Measurements from ENCODE around the gene RCCD1.

RCCD1 gene

GRCh38 chr15:90988296-90988695, 33.6 kb downstream of the RCCD1 start:
- Histone ChIP-seq H3K9me3 (replicated peaks in 1 of 2; ENCODE audit: control insufficient read depth in 2 of 2, insufficient read depth in 1 of 2, low read depth in 1 of 2, low read length in 2 of 2) (no peaks in the 10 kb centered on the region), H4K91ac (ENCODE audit: low read depth, low read length, poor library complexity) (no peak overlapping the region), H3K4me2 (ENCODE audit: insufficient read depth, low read length, poor library complexity, severe bottlenecking) (no peak overlapping the region), H4K8ac (ENCODE audit: low read depth, low read length) (no peak overlapping the region), H3K9ac (ENCODE audit: low read depth, low read length, poor library complexity) (no peak overlapping the region), H2AFZ (ENCODE audit: low read length) (no peak overlapping the region), H3K4ac (ENCODE audit: low read length) (no peak overlapping the region), H3K36me3 (replicated peaks in 1 of 2; ENCODE audit: control insufficient read depth in 2 of 2, insufficient read depth in 2 of 2, low read length in 2 of 2) (peaks cover 9 to 37% of the 10 kb centered on the region in 2 donors), H3K14ac (ENCODE audit: low read length) (no peak overlapping the region), H2BK120ac (ENCODE audit: low read depth, low read length) (no peak overlapping the region), H2BK15ac (ENCODE audit: low read length) (no peak overlapping the region), H2AK5ac (ENCODE audit: low read depth, low read length) (no peak overlapping the region), H3K27ac (replicated peaks; ENCODE audit: low read length) (no peak overlapping the region), H3K27me3 (ENCODE audit: control insufficient read depth in 3 of 3, insufficient read depth in 3 of 3, low read depth in 1 of 3, low read length in 3 of 3) (no peaks in the 10 kb centered on the region), H3K4me3 (ENCODE audit: low read length in 2 of 2) (no peak overlapping the region), H2BK12ac (ENCODE audit: low read length) (no peak overlapping the region), H3K4me1 (ENCODE audit: control insufficient read depth in 2 of 2, insufficient read depth in 1 of 2, low read depth in 1 of 2, low read length in 2 of 2) (peaks cover 0 to 3% of the 10 kb centered on the region in 2 donors), H2BK5ac (ENCODE audit: low read length) (no peak overlapping the region), H3K18ac (ENCODE audit: low read length) (no peak overlapping the region), H3K23ac (ENCODE audit: low read depth, low read length, poor library complexity) (no peak overlapping the region), H3K79me1 (ENCODE audit: low read depth, low read length) (peaks cover 10% of the 10 kb centered on the region)
- no CpG with 5 or more reads among the region's 6 CpGs for WGBS, 2 donors (ENCODE audit: extremely low coverage in 2 of 2, insufficient read length in 2 of 2, insufficient replicate concordance in 1 of 2)
- no peak for DNase-seq (ENCODE audit: low spot score)

DNA sequence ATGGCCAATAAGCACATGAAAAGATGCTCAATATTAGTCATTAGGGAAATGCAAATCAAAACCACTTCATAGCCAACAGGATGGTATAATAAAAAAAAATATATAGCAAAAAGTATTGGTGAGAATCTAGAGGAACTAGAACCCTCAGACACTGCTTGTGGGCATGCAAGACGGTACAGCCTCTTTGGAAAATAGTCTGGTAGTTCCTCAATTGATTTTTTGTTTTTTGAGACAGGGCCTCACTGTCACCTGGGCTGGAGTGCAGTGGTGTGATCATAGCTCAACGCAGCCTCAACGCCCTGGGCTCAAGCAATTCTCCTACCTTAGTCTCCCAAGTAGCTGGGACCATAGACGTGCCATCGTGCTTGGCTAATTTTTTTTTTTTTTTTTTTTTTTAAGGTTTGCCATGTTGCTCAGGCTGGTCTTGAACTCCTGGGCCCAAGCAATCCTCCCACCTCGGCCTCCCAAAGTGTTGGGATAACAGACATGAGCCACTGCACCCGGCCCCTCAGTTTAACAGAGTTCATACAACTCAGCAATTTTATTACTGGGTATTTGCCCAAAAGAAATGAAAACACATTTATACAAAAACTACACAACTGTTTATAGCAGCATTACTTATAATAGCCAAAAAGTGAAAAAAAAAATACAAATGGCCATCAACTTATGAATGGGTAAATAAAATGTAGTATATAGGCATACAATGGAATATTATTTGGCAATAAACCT, 34.5 kb downstream of the RCCD1 start:
- Histone ChIP-seq H3K18ac (ENCODE audit: low read length) (no peak overlapping the region), H3K4me1 (ENCODE audit: control insufficient read depth in 2 of 2, insufficient read depth in 1 of 2, low read depth in 1 of 2, low read length in 2 of 2) (peaks cover 0 to 3% of the 10 kb centered on the region in 2 donors), H3K27ac (replicated peaks; ENCODE audit: low read length) (no peak overlapping the region), H3K14ac (ENCODE audit: low read length) (no peak overlapping the region), H3K4ac (ENCODE audit: low read length) (no peak overlapping the region), H3K9ac (ENCODE audit: low read depth, low read length, poor library complexity) (no peak overlapping the region), H3K4me2 (ENCODE audit: insufficient read depth, low read length, poor library complexity, severe bottlenecking) (no peak overlapping the region), H2BK5ac (ENCODE audit: low read length) (no peak overlapping the region), H2BK12ac (ENCODE audit: low read length) (no peak overlapping the region), H3K36me3 (replicated peaks in 1 of 2; ENCODE audit: control insufficient read depth in 2 of 2, insufficient read depth in 2 of 2, low read length in 2 of 2) (peaks cover 4 to 28% of the 10 kb centered on the region in 2 donors), H2AFZ (ENCODE audit: low read length) (no peak overlapping the region), H3K27me3 (ENCODE audit: control insufficient read depth in 3 of 3, insufficient read depth in 3 of 3, low read depth in 1 of 3, low read length in 3 of 3) (no peaks in the 10 kb centered on the region), H3K4me3 (ENCODE audit: low read length in 2 of 2) (no peak overlapping the region), H2AK5ac (ENCODE audit: low read depth, low read length) (no peak overlapping the region), H4K8ac (ENCODE audit: low read depth, low read length) (no peak overlapping the region), H2BK120ac (ENCODE audit: low read depth, low read length) (no peak overlapping the region), H4K91ac (ENCODE audit: low read depth, low read length, poor library complexity) (no peak overlapping the region), H3K79me1 (ENCODE audit: low read depth, low read length) (peaks cover 14% of the 10 kb centered on the region), H2BK15ac (ENCODE audit: low read length) (no peak overlapping the region), H3K9me3 (replicated peaks in 1 of 2; ENCODE audit: control insufficient read depth in 2 of 2, insufficient read depth in 1 of 2, low read depth in 1 of 2, low read length in 2 of 2) (no peaks in the 10 kb centered on the region), H3K23ac (ENCODE audit: low read depth, low read length, poor library complexity) (no peak overlapping the region)
- no peak for DNase-seq (ENCODE audit: low spot score)
- no CpG with 5 or more reads among the region's 7 CpGs for WGBS, 2 donors (ENCODE audit: extremely low coverage in 2 of 2, insufficient read length in 2 of 2, insufficient replicate concordance in 1 of 2)

- DNase-seq (ENCODE audit: low spot score), result no peak
- no peak overlapping the region for H2AFZ ChIP-seq (ENCODE audit: low read length)
- no peak overlapping the region for H3K18ac ChIP-seq (ENCODE audit: low read length)
- peaks cover 15% of the 10 kb centered on the region for H3K79me1 ChIP-seq (ENCODE audit: low read depth, low read length)
- H3K4me1 ChIP-seq (ENCODE audit: control insufficient read depth in 2 of 2, insufficient read depth in 1 of 2, low read depth in 1 of 2, low read length in 2 of 2), result peaks cover 0 to 3% of the 10 kb centered on the region in 2 donors
- no peak overlapping the region for H2BK120ac ChIP-seq (ENCODE audit: low read depth, low read length)
- no peak overlapping the region for H3K9ac ChIP-seq (ENCODE audit: low read depth, low read length, poor library complexity)
- H3K27ac ChIP-seq (replicated peaks; ENCODE audit: low read length), result no peak overlapping the region
- no peak overlapping the region for H3K4me3 ChIP-seq (ENCODE audit: low read length in 2 of 2)
- no peak overlapping the region for H2BK15ac ChIP-seq (ENCODE audit: low read length)
- no peak overlapping the region for H3K4me2 ChIP-seq (ENCODE audit: insufficient read depth, low read length, poor library complexity, severe bottlenecking)
- H3K23ac ChIP-seq (ENCODE audit: low read depth, low read length, poor library complexity), result no peak overlapping the region
- H3K27me3 ChIP-seq (ENCODE audit: control insufficient read depth in 3 of 3, insufficient read depth in 3 of 3, low read depth in 1 of 3, low read length in 3 of 3), result no peaks in the 10 kb centered on the region
- no CpG with 5 or more reads among the region's 4 CpGs for WGBS, 2 donors (ENCODE audit: extremely low coverage in 2 of 2, insufficient read length in 2 of 2, insufficient replicate concordance in 1 of 2)
- H3K14ac ChIP-seq (ENCODE audit: low read length), result no peak overlapping the region
- H3K36me3 ChIP-seq (replicated peaks in 1 of 2; ENCODE audit: control insufficient read depth in 2 of 2, insufficient read depth in 2 of 2, low read length in 2 of 2), result peaks cover 0 to 21% of the 10 kb centered on the region in 2 donors
- H3K9me3 ChIP-seq (replicated peaks in 1 of 2; ENCODE audit: control insufficient read depth in 2 of 2, insufficient read depth in 1 of 2, low read depth in 1 of 2, low read length in 2 of 2), result no peaks in the 10 kb centered on the region
- H4K91ac ChIP-seq (ENCODE audit: low read depth, low read length, poor library complexity), result no peak overlapping the region
- no peak overlapping the region for H2AK5ac ChIP-seq (ENCODE audit: low read depth, low read length)
- no peak overlapping the region for H2BK12ac ChIP-seq (ENCODE audit: low read length)
- H3K4ac ChIP-seq (ENCODE audit: low read length), result no peak overlapping the region
- H2BK5ac ChIP-seq (ENCODE audit: low read length), result no peak overlapping the region
- no peak overlapping the region for H4K8ac ChIP-seq (ENCODE audit: low read depth, low read length)
These were observed 35.8 kb downstream of the RCCD1 start for GRCh38 chr15:90990446-90990845.

DNA sequence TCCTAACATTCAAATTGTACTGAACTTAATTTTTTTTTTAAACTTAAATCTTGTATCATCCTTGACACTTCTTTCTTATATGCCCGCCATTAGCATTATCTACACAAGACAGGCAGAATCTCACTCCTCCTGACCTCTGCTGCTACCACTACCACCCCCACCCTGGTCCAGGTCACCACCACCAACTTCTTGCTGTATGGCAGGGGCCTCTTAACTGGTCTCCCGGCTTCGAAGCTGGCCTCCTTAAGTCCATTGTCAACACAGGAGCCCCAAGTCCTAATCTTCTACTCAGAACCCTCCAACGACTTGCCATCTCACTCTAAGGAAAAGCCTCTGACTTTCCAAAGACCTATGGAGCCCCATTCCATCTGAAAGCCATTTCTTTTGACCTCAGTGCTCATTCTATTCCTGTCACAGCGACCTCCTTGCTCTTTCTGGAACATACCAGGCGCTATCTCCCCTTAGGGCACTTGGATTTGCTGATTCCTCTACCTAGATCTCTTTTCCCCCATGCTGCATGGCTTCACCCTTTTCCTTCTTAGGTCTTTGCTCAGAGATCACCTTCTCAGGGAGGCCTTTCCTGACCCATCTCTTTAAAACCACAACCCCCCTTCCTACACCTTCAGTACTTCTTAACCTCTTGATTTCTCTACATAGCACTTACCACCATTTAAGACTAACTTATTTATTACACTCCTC, 37.1 kb downstream of the RCCD1 start:
- no CpG with 5 or more reads among the region's 6 CpGs for WGBS, 2 donors (ENCODE audit: extremely low coverage in 2 of 2, insufficient read length in 2 of 2, insufficient replicate concordance in 1 of 2)
- Histone ChIP-seq H3K18ac (ENCODE audit: low read length) (no peak overlapping the region), H4K91ac (ENCODE audit: low read depth, low read length, poor library complexity) (no peak overlapping the region), H2AK5ac (ENCODE audit: low read depth, low read length) (no peak overlapping the region), H3K14ac (ENCODE audit: low read length) (no peak overlapping the region), H3K4me2 (ENCODE audit: insufficient read depth, low read length, poor library complexity, severe bottlenecking) (no peak overlapping the region), H4K8ac (ENCODE audit: low read depth, low read length) (no peak overlapping the region), H3K4me1 (ENCODE audit: control insufficient read depth in 2 of 2, insufficient read depth in 1 of 2, low read depth in 1 of 2, low read length in 2 of 2) (peaks cover 0 to 3% of the 10 kb centered on the region in 2 donors), H3K27ac (replicated peaks; ENCODE audit: low read length) (no peak overlapping the region), H2BK5ac (ENCODE audit: low read length) (no peak overlapping the region), H3K4me3 (ENCODE audit: low read length in 2 of 2) (no peak overlapping the region), H3K79me1 (ENCODE audit: low read depth, low read length) (peaks cover 15% of the 10 kb centered on the region), H3K36me3 (replicated peaks in 1 of 2; ENCODE audit: control insufficient read depth in 2 of 2, insufficient read depth in 2 of 2, low read length in 2 of 2) (peaks cover 0 to 19% of the 10 kb centered on the region in 2 donors), H3K4ac (ENCODE audit: low read length) (no peak overlapping the region), H2BK15ac (ENCODE audit: low read length) (no peak overlapping the region), H3K27me3 (ENCODE audit: control insufficient read depth in 3 of 3, insufficient read depth in 3 of 3, low read depth in 1 of 3, low read length in 3 of 3) (no peaks in the 10 kb centered on the region), H3K9ac (ENCODE audit: low read depth, low read length, poor library complexity) (no peak overlapping the region), H2AFZ (ENCODE audit: low read length) (no peak overlapping the region), H2BK12ac (ENCODE audit: low read length) (no peak overlapping the region), H2BK120ac (ENCODE audit: low read depth, low read length) (no peak overlapping the region), H3K9me3 (replicated peaks in 1 of 2; ENCODE audit: control insufficient read depth in 2 of 2, insufficient read depth in 1 of 2, low read depth in 1 of 2, low read length in 2 of 2) (no peaks in the 10 kb centered on the region), H3K23ac (ENCODE audit: low read depth, low read length, poor library complexity) (no peak overlapping the region)
- DNase-seq (ENCODE audit: low spot score), result no peak

All from neuronal stem cell (in vitro differentiated cells).